Vagina (tissue), 2 donors: Measurements from ENCODE around the gene C7orf25. TPM values are rescaled to one million over a fixed set of nuclear protein-coding genes. Genes with fewer than 3 reads are reported as not detected.

Experiments used
- DNase-seq, 2 donors: peaks; one replicate each; pipeline ENCODE4 v3.0.0-alpha.2; 2017; ENCODE audit errors: extremely low spot score in 2 of 2
- H3K27ac ChIP-seq: fragments of 200-600 bp; sonication (generic); one replicate; pipeline ENCODE4 v1.5.1; 2019
- H3K27me3 ChIP-seq: fragments of 200-600 bp; sonication (generic); one replicate; pipeline ENCODE4 v1.5.1; 2019
- H3K36me3 ChIP-seq, 2 donors: fragments of 200-600 bp; sonication (generic); one replicate each; pipeline ENCODE4 v1.5.1; 2017 to 2019
- H3K4me1 ChIP-seq: fragments of 200-600 bp; sonication (generic); one replicate; pipeline ENCODE4 v1.5.1; 2019
- H3K4me3 ChIP-seq, 2 donors: fragments of 200-600 bp; sonication (generic); 1 replicate in 1 of 2; 2 replicates in 1 of 2; pipeline ENCODE4 v1.5.1; 2016 to 2019
- H3K9me3 ChIP-seq: fragments of 200-600 bp; sonication (generic); one replicate; pipeline ENCODE4 v1.5.1; 2019
- CTCF ChIP-seq, 3 experiments: fragments of 450-650 bp in 2 of 3; fragments of 200-600 bp in 1 of 3; sonication (generic) in 1 of 3; IDR thresholded peaks; one replicate each; pipeline ENCODE4 v1.5.1; 2017 to 2019; ENCODE audit warnings: antibody characterized with exemption in 3 of 3, mild to moderate bottlenecking in 2 of 3, moderate library complexity in 2 of 3
- POLR2A ChIP-seq, 2 donors: fragments of 450-650 bp; IDR thresholded peaks; one replicate each; pipeline ENCODE4 v1.6.1; 2017; ENCODE audit warnings: antibody characterized with exemption in 2 of 2, mild to moderate bottlenecking in 2 of 2, moderate library complexity in 2 of 2
- POLR2AphosphoS5 ChIP-seq, 2 donors: sonication (generic); formaldehyde crosslinking; IDR thresholded peaks; one replicate each; pipeline ENCODE4 v1.9.0; 2017; ENCODE audit warnings: antibody characterized with exemption in 2 of 2, mild to moderate bottlenecking in 2 of 2, low read depth in 1 of 2; ENCODE audit not compliant: insufficient read depth in 1 of 2
- intact Hi-C: fragments of 100-400 bp; cut with DNase I; formaldehyde crosslinking; loops from one replicate; pipeline ENCODE4 v1.15.1; 2023
- total RNA-seq: library from RNA; depleted of rRNA; stranded (reverse); fragments of >200 nt; gene quantifications from one replicate; pipeline ENCODE4 v1.2.3, GENCODE V29; 2016

Gene C7orf25
- total RNA-seq, 1 donor from 2014 or later: 5.4 TPM

GRCh38 chr7:42914009-42914408, 2.1 kb upstream of the C7orf25 start:
- DNase-seq: no peak
- peaks cover 18% of the 10 kb centered on the region for H3K4me1 ChIP-seq
- H3K36me3 ChIP-seq: peaks cover 0 to 27% of the 10 kb centered on the region in 2 donors

GRCh38 chr7:42913591-42913990, 1.7 kb upstream of the C7orf25 start:
- Histone ChIP-seq H3K4me3 (no peak overlapping the region), H3K36me3 (peaks cover 0 to 25% of the 10 kb centered on the region in 2 donors), H3K9me3 (no peaks in the 10 kb centered on the region), H3K27me3 (no peaks in the 10 kb centered on the region), H3K27ac (no peak overlapping the region), H3K4me1 (peaks cover 18% of the 10 kb centered on the region)
- intact Hi-C loops: loop anchor here (2.0 kb wide), 1 partner anchor 19 kb away; the partner anchor contains the start of genes MRPL32 and PSMA2
- DNase-seq: no peak
- TF ChIP-seq CTCF (IDR thresholded peaks at IDR 0.05) (no peak), POLR2A (IDR thresholded peaks at IDR 0.05) (no peak), POLR2AphosphoS5 (IDR thresholded peaks at IDR 0.05; ENCODE audit: insufficient read depth in 1 of 2, low read depth in 1 of 2) (no peak)

More at GRCh38 chr7:42914009-42914408, 2.1 kb upstream of the C7orf25 start:
- H3K27me3 ChIP-seq: no peaks in the 10 kb centered on the region
- intact Hi-C loops: no loop called here
- H3K9me3 ChIP-seq: no peaks in the 10 kb centered on the region
- TF ChIP-seq POLR2AphosphoS5 (IDR thresholded peaks at IDR 0.05; ENCODE audit: insufficient read depth in 1 of 2, low read depth in 1 of 2) (no peak), CTCF (IDR thresholded peaks at IDR 0.05) (no peak), POLR2A (IDR thresholded peaks at IDR 0.05) (no peak)
- no peak overlapping the region for H3K4me3 ChIP-seq
- H3K27ac ChIP-seq: no peak overlapping the region

- intact Hi-C loops: no loop called here
- peaks cover 18% of the 10 kb centered on the region for H3K4me1 ChIP-seq
- H3K4me3 ChIP-seq: no peak overlapping the region
- no peak for TF ChIP-seq POLR2A (IDR thresholded peaks at IDR 0.05)
- TF ChIP-seq CTCF (IDR thresholded peaks at IDR 0.05): no peak
- no peak for TF ChIP-seq POLR2AphosphoS5 (IDR thresholded peaks at IDR 0.05; ENCODE audit: insufficient read depth in 1 of 2, low read depth in 1 of 2)
- H3K36me3 ChIP-seq: no peaks in the 10 kb centered on the region
- no peaks in the 10 kb centered on the region for H3K27me3 ChIP-seq
- no peak overlapping the region for H3K27ac ChIP-seq
- no peaks in the 10 kb centered on the region for H3K9me3 ChIP-seq
- no peak for DNase-seq
Measured at GRCh38 chr7:42910306-42910705, 1.6 kb downstream of the C7orf25 start.

- Histone ChIP-seq H3K27ac (no peak overlapping the region), H3K9me3 (no peaks in the 10 kb centered on the region), H3K27me3 (no peaks in the 10 kb centered on the region), H3K4me3 (no peak overlapping the region), H3K4me1 (peaks cover 15% of the 10 kb centered on the region), H3K36me3 (no peaks in the 10 kb centered on the region)
- no peak for TF ChIP-seq CTCF (IDR thresholded peaks at IDR 0.05)
- TF ChIP-seq POLR2AphosphoS5 (IDR thresholded peaks at IDR 0.05; ENCODE audit: insufficient read depth in 1 of 2, low read depth in 1 of 2): no peak
- no peak for TF ChIP-seq POLR2A (IDR thresholded peaks at IDR 0.05)
- intact Hi-C loops: no loop called here
- no peak for DNase-seq
Measured at GRCh38 chr7:42907316-42907715, 4.6 kb downstream of the C7orf25 start.

GRCh38 chr7:42906181-42906580, 5.7 kb downstream of the C7orf25 start:
- peaks cover 12% of the 10 kb centered on the region for H3K4me1 ChIP-seq
- TF ChIP-seq POLR2A (IDR thresholded peaks at IDR 0.05) (no peak), CTCF (IDR thresholded peaks at IDR 0.05) (no peak), POLR2AphosphoS5 (IDR thresholded peaks at IDR 0.05; ENCODE audit: insufficient read depth in 1 of 2, low read depth in 1 of 2) (no peak)
- no peak overlapping the region for H3K27ac ChIP-seq
- H3K4me3 ChIP-seq: no peak overlapping the region
- intact Hi-C loops: no loop called here
- no peaks in the 10 kb centered on the region for H3K36me3 ChIP-seq
- DNase-seq: no peak
- no peaks in the 10 kb centered on the region for H3K27me3 ChIP-seq
- H3K9me3 ChIP-seq: no peaks in the 10 kb centered on the region
